ENCODE results near the gene LRMDA. TPM values are rescaled to one million over a fixed set of nuclear protein-coding genes. Genes with fewer than 3 reads are reported as not detected.

Gene LRMDA
- polyA plus RNA-seq, 3 donors = 39.8 to 59.6 (median 56.4) TPM

DNA sequence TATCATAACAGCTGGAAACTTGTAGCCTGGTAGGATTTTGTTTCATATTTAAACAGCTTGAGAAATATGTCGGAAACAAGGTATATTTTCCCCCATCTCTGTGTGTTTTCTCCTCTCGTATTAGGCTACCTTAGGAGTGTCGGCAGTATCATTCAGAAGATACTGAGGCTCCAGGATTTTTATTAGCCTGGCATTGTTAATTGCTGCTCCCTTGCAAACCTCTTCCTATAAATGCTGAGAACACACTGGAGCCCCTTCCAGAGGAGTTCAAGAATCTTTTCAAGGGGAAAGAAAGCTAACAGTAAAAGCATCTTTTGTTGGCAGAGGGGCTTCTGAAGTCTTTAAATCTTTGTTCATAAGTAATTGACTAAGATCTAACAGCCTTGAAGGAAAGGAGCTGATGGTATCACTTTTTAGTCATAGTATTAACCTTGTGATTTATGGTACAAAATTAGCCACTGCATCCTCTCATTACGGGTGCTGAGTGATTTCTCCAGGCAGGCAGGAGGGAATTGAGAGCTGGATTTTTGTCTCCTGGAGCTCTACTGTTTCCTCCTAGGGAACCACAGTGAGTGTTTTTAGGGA, 998.7 kb downstream of the LRMDA start:
- Histone ChIP-seq H3K27me3 (ENCODE audit: control insufficient read depth in 2 of 2, insufficient read depth in 2 of 2, low read length in 2 of 2) (no peaks in the 10 kb centered on the region), H3K36me3 (replicated peaks in 1 of 2; ENCODE audit: control insufficient read depth in 1 of 2, insufficient read depth in 2 of 2, low read length in 2 of 2) (no peaks in the 10 kb centered on the region), H3K79me2 (ENCODE audit: insufficient read depth, low read length) (no peaks in the 10 kb centered on the region), H3K9me3 (replicated peaks in 1 of 2; ENCODE audit: control insufficient read depth in 1 of 2, insufficient read depth in 1 of 2, low read length in 2 of 2) (no peaks in the 10 kb centered on the region), H2AFZ (ENCODE audit: insufficient read depth, low read depth, low read length, poor library complexity, severe bottlenecking) (no peak overlapping the region), H3K4me1 (ENCODE audit: control insufficient read depth in 1 of 2, insufficient read depth in 2 of 2, low read length in 2 of 2) (no peaks in the 10 kb centered on the region), H3K4me2 (replicated peaks; ENCODE audit: extremely low read depth, low read length, poor library complexity, severe bottlenecking) (no peak overlapping the region), H3K4me3 (replicated peaks in 1 of 3; ENCODE audit: low read depth in 2 of 3, low read length in 3 of 3) (no peak overlapping the region), H4K20me1 (ENCODE audit: insufficient read depth, low read length) (no peaks in the 10 kb centered on the region), H3K27ac (ENCODE audit: low read depth in 1 of 2, low read length in 2 of 2) (no peak overlapping the region), H3K9ac (ENCODE audit: insufficient read depth, low read length, poor library complexity, severe bottlenecking) (no peak overlapping the region)
- Mint-ChIP-seq H3K36me3 (no peaks in the 10 kb centered on the region), H3K27me3 (ENCODE audit: low read depth in 3 of 3) (peaks cover 0 to 1% (median 0%) of the 10 kb centered on the region in 3 donors), H3K4me1 (peaks cover 6% of the 10 kb centered on the region), H3K9me3 (peaks cover 0 to 3% (median 0%) of the 10 kb centered on the region in 7 donors), H3K27ac (no peak overlapping the region), H3K4me3 (no peak overlapping the region)
- TF ChIP-seq, protein P1, sequence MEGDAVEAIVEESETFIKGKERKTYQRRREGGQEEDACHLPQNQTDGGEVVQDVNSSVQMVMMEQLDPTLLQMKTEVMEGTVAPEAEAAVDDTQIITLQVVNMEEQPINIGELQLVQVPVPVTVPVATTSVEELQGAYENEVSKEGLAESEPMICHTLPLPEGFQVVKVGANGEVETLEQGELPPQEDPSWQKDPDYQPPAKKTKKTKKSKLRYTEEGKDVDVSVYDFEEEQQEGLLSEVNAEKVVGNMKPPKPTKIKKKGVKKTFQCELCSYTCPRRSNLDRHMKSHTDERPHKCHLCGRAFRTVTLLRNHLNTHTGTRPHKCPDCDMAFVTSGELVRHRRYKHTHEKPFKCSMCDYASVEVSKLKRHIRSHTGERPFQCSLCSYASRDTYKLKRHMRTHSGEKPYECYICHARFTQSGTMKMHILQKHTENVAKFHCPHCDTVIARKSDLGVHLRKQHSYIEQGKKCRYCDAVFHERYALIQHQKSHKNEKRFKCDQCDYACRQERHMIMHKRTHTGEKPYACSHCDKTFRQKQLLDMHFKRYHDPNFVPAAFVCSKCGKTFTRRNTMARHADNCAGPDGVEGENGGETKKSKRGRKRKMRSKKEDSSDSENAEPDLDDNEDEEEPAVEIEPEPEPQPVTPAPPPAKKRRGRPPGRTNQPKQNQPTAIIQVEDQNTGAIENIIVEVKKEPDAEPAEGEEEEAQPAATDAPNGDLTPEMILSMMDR (IDR thresholded peaks at IDR 0.05) = no peak
- WGBS (ENCODE audit: insufficient coverage) = no CpG with 5 or more reads among the region's 4 CpGs
- DNase-seq = no peak
- intact Hi-C loops (cut with micrococcal nuclease) = no loop called here

DNA sequence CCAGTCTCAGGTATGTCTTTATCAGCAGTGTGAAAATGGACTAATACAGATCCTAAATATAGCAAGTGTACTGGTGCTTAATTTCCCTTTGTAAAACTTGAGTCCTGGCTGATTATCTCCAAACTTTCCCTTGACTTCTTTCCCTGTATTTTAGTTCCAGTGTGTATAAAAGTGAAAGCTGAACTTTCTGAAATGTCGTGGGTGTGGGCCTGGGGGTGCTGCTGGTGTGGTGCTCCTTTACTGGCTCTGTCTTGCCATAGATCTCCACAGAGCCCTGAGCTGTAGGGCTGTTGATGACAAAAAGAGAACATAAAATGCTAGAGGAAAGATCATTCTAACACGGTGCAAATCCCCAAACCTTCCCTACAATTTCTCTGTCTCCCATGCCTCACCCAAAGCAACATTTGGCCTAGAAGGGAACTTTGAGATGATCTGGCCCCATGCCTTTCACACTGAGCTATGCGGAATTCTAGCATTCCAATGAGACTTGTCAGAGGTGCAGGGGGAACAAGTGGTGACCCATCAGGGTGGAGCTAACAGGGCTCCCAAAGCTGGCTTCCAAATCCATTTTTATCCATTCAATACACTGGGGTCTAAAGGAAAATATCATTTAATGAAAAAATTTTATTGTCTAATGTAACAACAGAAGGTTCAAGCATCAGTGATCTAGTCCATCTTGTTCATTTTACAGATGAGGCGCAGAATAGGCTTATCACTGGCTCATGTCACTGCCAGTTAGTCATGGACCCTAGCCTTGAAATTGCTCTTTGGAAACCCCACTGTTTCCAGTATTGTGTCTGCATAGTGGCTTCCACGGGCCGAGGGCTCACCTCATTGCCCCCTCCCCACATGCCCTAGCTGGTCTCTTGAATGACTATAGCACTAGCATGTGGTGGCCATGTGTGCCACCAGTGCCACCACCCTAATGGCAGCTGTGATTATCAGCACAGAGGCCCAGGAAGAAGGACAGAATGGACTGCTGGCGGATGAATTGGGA, 1000.9 kb downstream of the LRMDA start:
- H3K79me2 ChIP-seq (ENCODE audit: insufficient read depth, low read length) = no peaks in the 10 kb centered on the region
- H3K4me1 Mint-ChIP-seq = peaks cover 6% of the 10 kb centered on the region
- H3K36me3 ChIP-seq (replicated peaks in 1 of 2; ENCODE audit: control insufficient read depth in 1 of 2, insufficient read depth in 2 of 2, low read length in 2 of 2) = no peaks in the 10 kb centered on the region
- no peak overlapping the region for H3K4me2 ChIP-seq (replicated peaks; ENCODE audit: extremely low read depth, low read length, poor library complexity, severe bottlenecking)
- no peak overlapping the region for H3K27ac ChIP-seq (ENCODE audit: low read depth in 1 of 2, low read length in 2 of 2)
- H3K4me3 Mint-ChIP-seq = no peak overlapping the region
- no peak for DNase-seq
- no peak overlapping the region for H3K4me3 ChIP-seq (replicated peaks in 1 of 3; ENCODE audit: low read depth in 2 of 3, low read length in 3 of 3)
- H4K20me1 ChIP-seq (ENCODE audit: insufficient read depth, low read length) = no peaks in the 10 kb centered on the region
- H3K27ac Mint-ChIP-seq = no peak overlapping the region
- peaks cover 0 to 3% of the 10 kb centered on the region in 2 donors for H3K36me3 Mint-ChIP-seq
- H3K9ac ChIP-seq (ENCODE audit: insufficient read depth, low read length, poor library complexity, severe bottlenecking) = no peak overlapping the region
- H3K4me1 ChIP-seq (ENCODE audit: control insufficient read depth in 1 of 2, insufficient read depth in 2 of 2, low read length in 2 of 2) = no peaks in the 10 kb centered on the region
- intact Hi-C loops (cut with micrococcal nuclease) = no loop called here
- no peaks in the 10 kb centered on the region for H3K9me3 ChIP-seq (replicated peaks in 1 of 2; ENCODE audit: control insufficient read depth in 1 of 2, insufficient read depth in 1 of 2, low read length in 2 of 2)
- H3K9me3 Mint-ChIP-seq = peaks cover 0 to 1% (median 0%) of the 10 kb centered on the region in 7 donors
- TF ChIP-seq, protein P1 (IDR thresholded peaks at IDR 0.05) = no peak
- 100% methylated on average over 4 of the region's 7 CpGs for WGBS (ENCODE audit: insufficient coverage)
- peaks cover 0 to 1% (median 0%) of the 10 kb centered on the region in 3 donors for H3K27me3 Mint-ChIP-seq (ENCODE audit: low read depth in 3 of 3)
- H2AFZ ChIP-seq (ENCODE audit: insufficient read depth, low read depth, low read length, poor library complexity, severe bottlenecking) = no peak overlapping the region
- H3K27me3 ChIP-seq (ENCODE audit: control insufficient read depth in 2 of 2, insufficient read depth in 2 of 2, low read length in 2 of 2) = no peaks in the 10 kb centered on the region

All from CD14-positive monocyte (primary cell).